ENCODE measurements around the gene PRKCE.

GRCh38 chr2:45754131-45755010 lies 102.9 kb downstream of the PRKCE start:
- TF ChIP-seq POLR2A (IDR thresholded peaks at IDR 0.05): no peak
- TF ChIP-seq CTCF (IDR thresholded peaks at IDR 0.05): no peak
